HepG2 (cell line): Measurements from ENCODE around the gene TAPBP. TPM values are rescaled to one million over a fixed set of nuclear protein-coding genes. Genes with fewer than 3 reads are reported as not detected.

Source experiments
- ARNTL ChIP-seq: sonication (generic); formaldehyde crosslinking; IDR thresholded peaks from 2 replicates; pipeline ENCODE4 v1.4.0; 2020; ENCODE audit warnings: mild to moderate bottlenecking, missing genetic modification reagents
- ATF3 ChIP-seq: sonication (generic); formaldehyde crosslinking; IDR thresholded peaks from 2 replicates; pipeline ENCODE4 v1.4.0; 2020; ENCODE audit warnings: missing genetic modification reagents
- BCL3 ChIP-seq: sonication (generic); formaldehyde crosslinking; IDR thresholded peaks from 2 replicates; pipeline ENCODE4 v1.5.1; 2020; ENCODE audit warnings: mild to moderate bottlenecking, missing genetic modification reagents, moderate library complexity
- FOXK1 ChIP-seq: sonication (generic); formaldehyde crosslinking; IDR thresholded peaks from 2 replicates; pipeline ENCODE4 v1.4.0; 2020; ENCODE audit warnings: low read depth, missing genetic modification reagents, borderline replicate concordance
- FUBP1 ChIP-seq: sonication (generic); formaldehyde crosslinking; IDR thresholded peaks from 2 replicates; pipeline ENCODE4 v1.5.1; 2020; ENCODE audit warnings: missing genetic modification reagents, mild to moderate bottlenecking, borderline replicate concordance
- HNF1A ChIP-seq, 2 experiments: sonication (generic) in 1 of 2; formaldehyde crosslinking in 1 of 2; IDR thresholded peaks; 2 replicates each; pipeline versions ENCODE4 v1.4.0 to v1.6.1; 2016 to 2020; ENCODE audit warnings: borderline replicate concordance in 1 of 2, low read depth in 1 of 2, mild to moderate bottlenecking in 1 of 2, missing genetic modification reagents in 1 of 2
- IRX3 ChIP-seq: sonication (generic); formaldehyde crosslinking; IDR thresholded peaks from 2 replicates; pipeline ENCODE4 v1.8.1; 2023; ENCODE audit warnings: mild to moderate bottlenecking, low read depth, missing genetic modification reagents, borderline replicate concordance
- NONO ChIP-seq, 2 experiments: fragments of 450-650 bp in 1 of 2; sonication (generic) in 1 of 2; formaldehyde crosslinking in 1 of 2; IDR thresholded peaks in 1 of 2; conservative IDR thresholded peaks in 1 of 2; 2 replicates each; pipeline versions ENCODE4 v1.6.1 to v1.8.0; 2017 to 2022; ENCODE audit warnings: mild to moderate bottlenecking in 1 of 2, missing genetic modification reagents in 1 of 2, moderate library complexity in 1 of 2
- NR0B2 ChIP-seq: sonication (generic); formaldehyde crosslinking; IDR thresholded peaks from 2 replicates; pipeline ENCODE4 v1.4.0; 2020; ENCODE audit warnings: mild to moderate bottlenecking, missing genetic modification reagents
- NR2F1 ChIP-seq, 2 experiments: fragments of 450-650 bp in 1 of 2; formaldehyde crosslinking in 1 of 2; IDR thresholded peaks; 2 replicates each; pipeline versions ENCODE4 v1.5.0 to v1.6.1; 2016 to 2020; ENCODE audit warnings: mild to moderate bottlenecking in 1 of 2, missing compliant biosample characterization in 1 of 2, missing genetic modification reagents in 1 of 2, moderate library complexity in 1 of 2
- SMC3 ChIP-seq: IDR thresholded peaks from 2 replicates; pipeline ENCODE4 v1.6.1; 2011; ENCODE audit warnings: low read length, improper control_type of control experiment
- YEATS2 ChIP-seq: sonication (generic); formaldehyde crosslinking; IDR thresholded peaks from 2 replicates; pipeline ENCODE4 v1.4.0; 2020; ENCODE audit warnings: missing genetic modification reagents, borderline replicate concordance
- ZNF260 ChIP-seq: sonication (generic); formaldehyde crosslinking; IDR thresholded peaks from 2 replicates; pipeline ENCODE4 v1.4.0; 2020; ENCODE audit warnings: missing genetic modification reagents, low read depth, mild to moderate bottlenecking, borderline replicate concordance
- ZNF660 ChIP-seq: sonication (generic); formaldehyde crosslinking; IDR thresholded peaks from 2 replicates; pipeline ENCODE4 v1.5.1; 2020; ENCODE audit warnings: mild to moderate bottlenecking, low read depth, missing genetic modification reagents, borderline replicate concordance
- ZNF678 ChIP-seq: sonication (generic); formaldehyde crosslinking; IDR thresholded peaks from 2 replicates; pipeline ENCODE4 v1.4.0; 2020; ENCODE audit warnings: mild to moderate bottlenecking, missing genetic modification reagents
- ZNF788 ChIP-seq: sonication (generic); formaldehyde crosslinking; IDR thresholded peaks from 2 replicates; pipeline ENCODE4 v1.5.0; 2020; ENCODE audit warnings: mild to moderate bottlenecking, missing genetic modification reagents, borderline replicate concordance
- polyA plus RNA-seq, 8 experiments: library from polyadenylated mRNA; depleted of rRNA in 3 of 8; stranded (reverse) in 7 of 8; unstranded in 1 of 8; fragments of >200 nt; fragmentation: Illumina TruSeq in 4 of 8; extraction: Trizol in 4 of 8; gene quantifications; 2 replicates each; pipeline versions ENCODE4 v1.2.1 to v1.2.3, GENCODE V29; 2011 to 2016; ENCODE audit warnings: low read depth in 4 of 8, missing spikeins in 1 of 8, mixed read lengths in 1 of 8; ENCODE audit not compliant: insufficient read depth in 1 of 8
- total RNA-seq, 5 experiments: library from RNA; depleted of rRNA; stranded (reverse); fragments of >200 nt; fragmentation: Illumina TruSeq; extraction: Trizol; gene quantifications; 2 replicates each; pipeline ENCODE4 v1.2.3, GENCODE V29; 2016; ENCODE audit warnings: low read depth in 1 of 5

The TAPBP gene
- total and polyA plus RNA-seq, 2 of the 13 experiments (the other 11 are each of a cell fraction or from before 2014, with no cell fraction given), result 27.4 to 32.3 TPM

GRCh38 chr6:33271468-33272274, 42.2 kb downstream of the TAPBP start, which contains the start of the genes RPS18 and VPS52 (continued):
- TF ChIP-seq ATF3 (no peak; the same call in 1 of the 2 replicates), NR0B2 (CRISPR knock-in tag) (peak; percentile 69; the same call in 1 of the 2 replicates), IRX3 (peak; percentile 81; the same call in 1 of the 2 replicates), FUBP1 (CRISPR knock-in tag) (no peak), ZNF678 (CRISPR knock-in tag) (peak; percentile 92), BCL3 (peak; percentile 53), NR2F1 (CRISPR knock-in tag; IDR thresholded peaks at IDR 0.05) (peak in 1 of 2 experiments; percentile 11; a peak in 1 of 4 replicates), ZNF260 (CRISPR knock-in tag) (no peak), ZNF788 (CRISPR knock-in tag) (peak; percentile 86; the same call in 1 of the 2 replicates), ZNF660 (CRISPR knock-in tag) (0 out of 2 replicates have a peak, but pooled peaks have one; percentile 5), SMC3 (no peak), YEATS2 (CRISPR knock-in tag) (peak; percentile 100), HNF1A (IDR thresholded peaks at IDR 0.05; ENCODE audit: low read depth) (peak; percentile 29; the same call in 1 of the 2 replicates), HNF1A (CRISPR knock-in tag; IDR thresholded peaks at IDR 0.05; ENCODE audit: borderline replicate concordance) (peak; percentile 79), ARNTL (no peak; the same call in none of the 2 replicates), FOXK1 (CRISPR knock-in tag) (peak; percentile 98), NONO (IDR thresholded peaks at IDR 0.05) (no peak), NONO (CRISPR knock-in tag; conservative IDR thresholded peaks at IDR 0.05) (peak; percentile 95)
